GM12872 (cell line): ENCODE measurements around the gene RPL3.

ENCODE experiments used
- CTCF ChIP-seq: IDR thresholded peaks from 3 replicates; pipeline ENCODE4 v1.5.1; 2011; ENCODE audit warnings: low read depth, mild to moderate bottlenecking, low read length, moderate library complexity; ENCODE audit not compliant: insufficient read depth

The RPL3 gene

GRCh38 chr22:39283322-39284141 is 35.9 kb downstream of the RPL3 start:
- TF ChIP-seq CTCF, result no peak

- no peak for TF ChIP-seq CTCF
Observed at GRCh38 chr22:39282645-39283321, 36.6 kb downstream of the RPL3 start.

- TF ChIP-seq CTCF, result no peak
Observed at GRCh38 chr22:39281126-39281525, 38.3 kb downstream of the RPL3 start.

- TF ChIP-seq CTCF, result no peak
Observed at GRCh38 chr22:39280250-39280649, 39.2 kb downstream of the RPL3 start.

- TF ChIP-seq CTCF, result no peak
Observed at GRCh38 chr22:39279170-39279850, 40.1 kb downstream of the RPL3 start.

- TF ChIP-seq CTCF, result no peak
Observed at GRCh38 chr22:39278040-39278439, 41.4 kb downstream of the RPL3 start.

- no peak for TF ChIP-seq CTCF
Observed at GRCh38 chr22:39277142-39277607, 42.2 kb downstream of the RPL3 start.
